K562 (cell line): ENCODE data around the gene SLC14A1. TPM values are rescaled to one million over a fixed set of nuclear protein-coding genes. Genes with fewer than 3 reads are reported as not detected.

Experiments used
- ATAC-seq: fragments of 200-7000 bp; cut with Tn5 transposase; 3 replicates; pipeline ENCODE4 v1.9.1; 2020; ENCODE audit warnings: moderate library complexity
- BruUV-seq: library from RNA; stranded (reverse); fragments of 400-500 nt; replicated peaks from 2 replicates; lab custom pipeline; 2021; lab: Mats Ljungman, UMichigan
- CTCF ChIA-PET: fragments of 300-600 bp; formaldehyde crosslinking; extraction: SDS; loops from one replicate; lab custom pipeline; 2021; ENCODE audit warnings: low intra/inter-chr PET ratio; lab: Yijun Ruan, JAX
- POLR2A ChIA-PET: fragments of 300-600, 350-650 bp; sonication (Branson Sonifier 250); formaldehyde crosslinking; extraction: SDS; loops from one replicate; lab custom pipeline; 2021; ENCODE audit warnings: antibody characterized with exemption, inconsistent platforms; lab: Yijun Ruan, JAX
- DNase-seq, 4 experiments: peaks; one replicate each; pipeline versions ENCODE4 v3.0.0 to v3.0.0-alpha.2; 2011 to 2018; ENCODE audit warnings: low spot score in 3 of 4, mixed read lengths in 3 of 4; ENCODE audit errors: extremely low read depth in 1 of 4
- FAIRE-seq: peaks from 2 replicates; lab custom pipeline; 2011; peaks lifted over from hg19 to GRCh38; lab: Jason Lieb, UNC
- H2AFZ ChIP-seq: 2 replicates; pipeline ENCODE4 v1.6.0; 2011; ENCODE audit warnings: low read depth, low read length, control low read depth, inconsistent platforms
- H3K27ac ChIP-seq: fragments of 200-600 bp; 3 replicates; pipeline ENCODE4 v1.8.0; 2011; ENCODE audit warnings: low read depth, mild to moderate bottlenecking, control low read depth, inconsistent platforms, low read length, moderate library complexity, mixed read lengths; ENCODE audit errors: extremely low read depth
- H3K27me3 ChIP-seq, 2 experiments: fragments of 300-600 bp in 1 of 2; 2 replicates in 1 of 2; 3 replicates in 1 of 2; pipeline versions ENCODE4 v1.6.0 to v1.8.0; 2011; ENCODE audit warnings: inconsistent platforms in 2 of 2, low read length in 2 of 2, mild to moderate bottlenecking in 1 of 2, mixed read lengths in 1 of 2, moderate library complexity in 1 of 2; ENCODE audit not compliant: control insufficient read depth in 2 of 2, insufficient read depth in 2 of 2
- H3K36me3 ChIP-seq: fragments of 300-600 bp; 3 replicates; pipeline ENCODE4 v1.8.0; 2011; ENCODE audit warnings: mild to moderate bottlenecking, low read length, inconsistent platforms; ENCODE audit not compliant: control insufficient read depth, insufficient read depth
- H3K4me1 ChIP-seq, 2 experiments: fragments of 200-600 bp in 1 of 2; replicated peaks in 1 of 2; 2 replicates in 1 of 2; 3 replicates in 1 of 2; pipeline versions ENCODE4 v1.5.1 to v1.8.0; 2011; ENCODE audit warnings: inconsistent platforms in 2 of 2, low read length in 2 of 2, mild to moderate bottlenecking in 1 of 2, mixed read lengths in 1 of 2, moderate library complexity in 1 of 2; ENCODE audit not compliant: control insufficient read depth in 2 of 2, insufficient read depth in 2 of 2
- H3K4me2 ChIP-seq: 2 replicates; pipeline ENCODE4 v1.6.1; 2011; ENCODE audit warnings: low read length, control low read depth, inconsistent platforms, mixed read lengths; ENCODE audit not compliant: insufficient read depth
- H3K4me3 ChIP-seq: fragments of 200-600 bp; sonication (generic), shearing (Covaris generic); 2 replicates; pipeline ENCODE4 v1.5.1; 2016; ENCODE audit warnings: control low read depth, inconsistent platforms
- H3K79me2 ChIP-seq: fragments of 200-600 bp; 3 replicates; pipeline ENCODE4 v1.8.0; 2011; ENCODE audit warnings: low read length, inconsistent platforms; ENCODE audit not compliant: control insufficient read depth, insufficient read depth
- H3K9ac ChIP-seq, 2 experiments: 2 replicates each; pipeline versions ENCODE4 v1.6.0 to v1.6.1; 2011; ENCODE audit warnings: low read depth in 2 of 2, low read length in 2 of 2, control low read depth in 1 of 2, inconsistent platforms in 1 of 2, mild to moderate bottlenecking in 1 of 2, mixed read lengths in 1 of 2; ENCODE audit not compliant: insufficient read depth in 1 of 2
- H3K9me1 ChIP-seq: one replicate; pipeline ENCODE4 v1.6.0; 2011; ENCODE audit warnings: inconsistent platforms, mild to moderate bottlenecking, low read length, moderate library complexity; ENCODE audit not compliant: control insufficient read depth, insufficient read depth
- H3K9me3 ChIP-seq: replicated peaks from 2 replicates; pipeline ENCODE4 v1.5.1; 2011; ENCODE audit warnings: low read depth, low read length, inconsistent platforms; ENCODE audit not compliant: control insufficient read depth, insufficient read depth
- H4K20me1 ChIP-seq: replicated peaks from 2 replicates; pipeline ENCODE4 v1.6.1; 2011; ENCODE audit warnings: low read length, inconsistent platforms, mixed read lengths; ENCODE audit not compliant: control insufficient read depth, insufficient read depth
- GATA2 ChIP-seq: sonication (generic); formaldehyde crosslinking; IDR thresholded peaks from 2 replicates; pipeline ENCODE4 v1.4.0; 2020; ENCODE audit warnings: mild to moderate bottlenecking, missing genetic modification reagents
- GTF2F1 ChIP-seq: IDR thresholded peaks from 2 replicates; pipeline ENCODE4 v1.6.1; 2011; ENCODE audit warnings: low read depth, low read length, improper control_type of control experiment
- ILK ChIP-seq: fragments of 450-650 bp; IDR thresholded peaks from 2 replicates; pipeline ENCODE4 v1.6.1; 2016; ENCODE audit warnings: missing genetic modification characterization, low read depth, mild to moderate bottlenecking, missing compliant biosample characterization, moderate library complexity, borderline replicate concordance
- PCBP1 ChIP-seq: fragments of 200-400 bp; formaldehyde crosslinking; IDR thresholded peaks from 2 replicates; pipeline ENCODE4 v1.6.1; 2018; ENCODE audit warnings: mild to moderate bottlenecking, low read depth, low read length; ENCODE audit not compliant: poor library complexity, severe bottlenecking
- PHB ChIP-seq: fragments of 250-450 bp; sonication (Bioruptor Pico); IDR thresholded peaks from 2 replicates; pipeline ENCODE4 v1.5.0; 2021
- PHF20 ChIP-seq: fragments of 450-650 bp; IDR thresholded peaks from 2 replicates; pipeline ENCODE4 v1.6.1; 2018; ENCODE audit not compliant: partially characterized antibody
- POLR2AphosphoS2 ChIP-seq: IDR thresholded peaks from 2 replicates; pipeline ENCODE4 v1.6.1; 2012; ENCODE audit warnings: low read length, improper control_type of control experiment
- PREB ChIP-seq: sonication (generic); formaldehyde crosslinking; IDR thresholded peaks from 2 replicates; pipeline ENCODE4 v1.8.1; 2023; ENCODE audit warnings: mild to moderate bottlenecking, missing genetic modification reagents
- TCF7 ChIP-seq: sonication (generic); IDR thresholded peaks from 2 replicates; pipeline ENCODE4 v1.6.1; 2016; ENCODE audit warnings: antibody characterized with exemption, borderline replicate concordance
- TEAD2 ChIP-seq: fragments of 450-650 bp; IDR thresholded peaks from 2 replicates; pipeline ENCODE4 v1.6.1; 2016; ENCODE audit warnings: missing genetic modification characterization, control low read depth, missing compliant biosample characterization
- THRAP3 ChIP-seq: fragments of 450-650 bp; IDR thresholded peaks from 2 replicates; pipeline ENCODE4 v1.6.1; 2016; ENCODE audit warnings: mild to moderate bottlenecking, inconsistent platforms, borderline replicate concordance
- WHSC1 ChIP-seq: IDR thresholded peaks from one replicate; pipeline ENCODE4 v1.6.1; 2012; ENCODE audit warnings: low read length, control low read depth, inconsistent platforms
- XRCC5 ChIP-seq: fragments of 200-400 bp; formaldehyde crosslinking; IDR thresholded peaks from 2 replicates; pipeline ENCODE4 v1.6.1; 2017; ENCODE audit warnings: low read depth, mild to moderate bottlenecking, low read length
- ZNF146 ChIP-seq: IDR thresholded peaks from one replicate; pipeline ENCODE4 v1.6.1; 2018; ENCODE audit warnings: missing compliant biosample characterization; ENCODE audit not compliant: unreplicated experiment
- ZNF785 ChIP-seq: fragments of 250-450 bp; sonication (Bioruptor Pico); IDR thresholded peaks from 2 replicates; pipeline ENCODE4 v1.4.0; 2020; ENCODE audit warnings: mild to moderate bottlenecking
- WGBS: fragments of 100-300 bp; shearing (Covaris generic); methylation state at CpG from one replicate; pipeline ENCODE4 v1.1.6; 2016; ENCODE audit warnings: low coverage, mixed read lengths; ENCODE audit not compliant: insufficient coverage; ENCODE audit errors: missing lambda C conversion rate; 5-methylcytosine and 5-hydroxymethylcytosine counted together
- in situ Hi-C: fragments of 300-500 bp; cut with MboI; formaldehyde crosslinking; loops from 4 replicates; pipeline ENCODE4 v1.15.0; 2018; ENCODE audit warnings: inconsistent platforms, mixed read lengths
- intact Hi-C: fragments of 100-400 bp; cut with micrococcal nuclease; formaldehyde crosslinking; loops from 2 replicates; pipeline ENCODE4 v1.14.2; 2022
- polyA plus RNA-seq, 8 experiments: library from polyadenylated mRNA; depleted of rRNA in 4 of 8; stranded (reverse) in 5 of 8; unstranded in 3 of 8; fragments of >200 nt; fragmentation: Nextera tagmentation in 2 of 8; fragmentation: Illumina TruSeq in 1 of 8; extraction: Ambion mirVana in 2 of 8; extraction: Trizol in 1 of 8; gene quantifications; 2 replicates each; pipeline versions ENCODE4 v1.2.1 to v1.2.3, GENCODE V29; 2011 to 2014; ENCODE audit warnings: inconsistent platforms in 1 of 8, missing spikeins in 1 of 8
- total RNA-seq, 7 experiments: library from RNA; depleted of rRNA in 6 of 7; stranded (reverse); fragments of >200 nt in 6 of 7; fragmentation: Illumina TruSeq in 2 of 7; extraction: Trizol in 2 of 7; gene quantifications; 2 replicates each; pipeline versions ENCODE4 v1.2.1 to v1.2.3, GENCODE V29; 2011 to 2021; ENCODE audit warnings: low replicate concordance in 1 of 7
- TF ChIP-seq, protein P1 (sequence below): sonication (generic); formaldehyde crosslinking; IDR thresholded peaks from 2 replicates; pipeline ENCODE4 v1.4.0; 2020; ENCODE audit warnings: mild to moderate bottlenecking, missing genetic modification reagents

The SLC14A1 gene
- total and polyA plus RNA-seq, 9 of the 15 experiments (the other 6 are each of a cell fraction or from before 2014, with no cell fraction given), result 0.14 to 0.40 (median 0.20) TPM; not detected in 6

GRCh38 chr18:45739848-45740247 lies 15.9 kb downstream of the SLC14A1 start (continued):
- TF ChIP-seq GATA2 (CRISPR knock-in tag) (no peak), PHF20 (no peak), POLR2AphosphoS2 (no peak), XRCC5 (no peak), WHSC1 (no peak), ILK (tag) (no peak), PCBP1 (no peak), ZNF146 (no peak)
- TF ChIP-seq, protein P1, sequence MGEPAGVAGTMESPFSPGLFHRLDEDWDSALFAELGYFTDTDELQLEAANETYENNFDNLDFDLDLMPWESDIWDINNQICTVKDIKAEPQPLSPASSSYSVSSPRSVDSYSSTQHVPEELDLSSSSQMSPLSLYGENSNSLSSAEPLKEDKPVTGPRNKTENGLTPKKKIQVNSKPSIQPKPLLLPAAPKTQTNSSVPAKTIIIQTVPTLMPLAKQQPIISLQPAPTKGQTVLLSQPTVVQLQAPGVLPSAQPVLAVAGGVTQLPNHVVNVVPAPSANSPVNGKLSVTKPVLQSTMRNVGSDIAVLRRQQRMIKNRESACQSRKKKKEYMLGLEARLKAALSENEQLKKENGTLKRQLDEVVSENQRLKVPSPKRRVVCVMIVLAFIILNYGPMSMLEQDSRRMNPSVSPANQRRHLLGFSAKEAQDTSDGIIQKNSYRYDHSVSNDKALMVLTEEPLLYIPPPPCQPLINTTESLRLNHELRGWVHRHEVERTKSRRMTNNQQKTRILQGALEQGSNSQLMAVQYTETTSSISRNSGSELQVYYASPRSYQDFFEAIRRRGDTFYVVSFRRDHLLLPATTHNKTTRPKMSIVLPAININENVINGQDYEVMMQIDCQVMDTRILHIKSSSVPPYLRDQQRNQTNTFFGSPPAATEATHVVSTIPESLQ (CRISPR knock-in tag), result no peak

- no peaks in the 10 kb centered on the region for H3K4me1 ChIP-seq
- no peak overlapping the region for H3K9ac ChIP-seq
- H3K79me2 ChIP-seq, result no peaks in the 10 kb centered on the region
- BruUV-seq, result no TSS peak
- H3K27ac ChIP-seq, result no peak overlapping the region
- H3K36me3 ChIP-seq, result no peaks in the 10 kb centered on the region
- no peak overlapping the region for H2AFZ ChIP-seq
- intact Hi-C loops (no loop called here), in situ Hi-C loops (no loop called here)
- no peaks in the 10 kb centered on the region for H3K9me1 ChIP-seq
- ChIA-PET POLR2A (no interaction called here), CTCF (no interaction called here)
- peaks cover 0 to 14% of the 10 kb centered on the region in 2 experiments; a peak in 3 of 5 replicates for H3K27me3 ChIP-seq
- H3K4me2 ChIP-seq, result no peak overlapping the region
- FAIRE-seq (no peak), ATAC-seq (no peak), DNase-seq (no peak)
- WGBS, result 0% methylated on average over 3 of the region's 3 CpGs
- no peaks in the 10 kb centered on the region for H4K20me1 ChIP-seq
- H3K9me3 ChIP-seq, result no peaks in the 10 kb centered on the region
- TF ChIP-seq PHB (CRISPR knock-in tag) (no peak), TEAD2 (tag) (no peak), ZNF785 (CRISPR knock-in tag) (no peak), PREB (CRISPR knock-in tag) (no peak), GTF2F1 (no peak), THRAP3 (no peak), TCF7 (no peak)
- TF ChIP-seq, all 486 proteins: peak for 0
- H3K4me3 ChIP-seq, result no peak overlapping the region
These were observed 17.1 kb downstream of the SLC14A1 start for GRCh38 chr18:45741056-45741455.
